ENCODE results near the gene GFOD2.

DNA sequence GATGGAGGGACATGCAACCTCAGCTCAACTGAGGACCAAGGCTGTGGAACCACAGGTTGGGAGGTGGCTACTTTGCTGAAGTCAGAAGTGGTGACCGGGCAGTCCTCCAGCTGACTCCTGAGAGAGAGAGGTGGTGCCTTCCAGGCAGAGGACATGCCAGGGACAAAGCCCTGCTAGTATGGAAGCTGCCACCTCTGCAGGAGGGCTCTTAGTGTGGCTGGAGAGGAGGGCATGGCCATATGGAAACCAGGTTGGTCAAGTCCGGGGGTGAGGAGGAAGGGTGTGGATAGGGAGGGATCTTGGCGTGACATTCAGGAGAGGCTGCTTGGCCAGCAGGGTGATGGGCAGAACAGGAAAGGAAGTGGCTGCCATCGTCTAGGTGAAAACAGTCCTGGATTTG, 46.8 kb downstream of the GFOD2 start:
- TF ChIP-seq, protein P1, sequence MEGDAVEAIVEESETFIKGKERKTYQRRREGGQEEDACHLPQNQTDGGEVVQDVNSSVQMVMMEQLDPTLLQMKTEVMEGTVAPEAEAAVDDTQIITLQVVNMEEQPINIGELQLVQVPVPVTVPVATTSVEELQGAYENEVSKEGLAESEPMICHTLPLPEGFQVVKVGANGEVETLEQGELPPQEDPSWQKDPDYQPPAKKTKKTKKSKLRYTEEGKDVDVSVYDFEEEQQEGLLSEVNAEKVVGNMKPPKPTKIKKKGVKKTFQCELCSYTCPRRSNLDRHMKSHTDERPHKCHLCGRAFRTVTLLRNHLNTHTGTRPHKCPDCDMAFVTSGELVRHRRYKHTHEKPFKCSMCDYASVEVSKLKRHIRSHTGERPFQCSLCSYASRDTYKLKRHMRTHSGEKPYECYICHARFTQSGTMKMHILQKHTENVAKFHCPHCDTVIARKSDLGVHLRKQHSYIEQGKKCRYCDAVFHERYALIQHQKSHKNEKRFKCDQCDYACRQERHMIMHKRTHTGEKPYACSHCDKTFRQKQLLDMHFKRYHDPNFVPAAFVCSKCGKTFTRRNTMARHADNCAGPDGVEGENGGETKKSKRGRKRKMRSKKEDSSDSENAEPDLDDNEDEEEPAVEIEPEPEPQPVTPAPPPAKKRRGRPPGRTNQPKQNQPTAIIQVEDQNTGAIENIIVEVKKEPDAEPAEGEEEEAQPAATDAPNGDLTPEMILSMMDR (IDR thresholded peaks at IDR 0.05), result no peak
- TF ChIP-seq POLR2A (IDR thresholded peaks at IDR 0.05), result no peak
